HG03469 (cell line): ENCODE results near the gene RSRC1.
A peak's percentile ranks its signal among the peaks of the same experiment; 100 is the strongest.
"Not testable (repeated sequence)": the region's sequence is repeated elsewhere in the genome, so short reads cannot be mapped to it uniquely, and the experiment has no call there.

Experiments
- ATAC-seq: cut with Tn5 transposase; IDR thresholded peaks from one replicate; pipeline ENCODE4 v1.9.1; 2021; ENCODE audit warnings: mild to moderate bottlenecking, moderate library complexity, moderate number of reproducible peaks; ENCODE audit not compliant: unreplicated experiment

Gene RSRC1, protein sequence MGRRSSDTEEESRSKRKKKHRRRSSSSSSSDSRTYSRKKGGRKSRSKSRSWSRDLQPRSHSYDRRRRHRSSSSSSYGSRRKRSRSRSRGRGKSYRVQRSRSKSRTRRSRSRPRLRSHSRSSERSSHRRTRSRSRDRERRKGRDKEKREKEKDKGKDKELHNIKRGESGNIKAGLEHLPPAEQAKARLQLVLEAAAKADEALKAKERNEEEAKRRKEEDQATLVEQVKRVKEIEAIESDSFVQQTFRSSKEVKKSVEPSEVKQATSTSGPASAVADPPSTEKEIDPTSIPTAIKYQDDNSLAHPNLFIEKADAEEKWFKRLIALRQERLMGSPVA

GRCh38 chr3:158109804-158110657 is at the start of gene RSRC1:
TSS of gene RSRC1 (plus strand) at chr3:158110089. CDS start at chr3:158122105, 12,016 bp downstream.
- ATAC-seq: peak; percentile 76

DNA sequence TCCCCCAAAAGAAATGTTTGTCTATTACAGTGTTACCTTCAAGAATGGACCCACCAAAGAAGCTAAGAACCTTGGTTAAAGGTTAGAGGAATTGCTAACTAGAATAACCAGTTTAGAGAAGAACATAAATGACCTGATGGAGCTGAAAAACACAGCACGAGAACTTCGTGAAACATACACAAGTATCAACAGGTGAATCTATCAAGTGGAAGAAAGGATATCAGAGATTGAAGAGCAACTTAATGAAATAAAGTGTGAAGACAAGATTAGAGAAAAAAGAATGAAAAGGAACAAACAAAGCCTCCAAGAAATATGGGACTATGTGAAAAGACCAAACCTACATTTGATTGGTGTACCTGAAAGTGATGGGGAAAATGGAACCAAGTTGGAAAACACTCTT is 44.3 kb upstream of the RSRC1 start:
- not testable (repeated sequence) for ATAC-seq

DNA sequence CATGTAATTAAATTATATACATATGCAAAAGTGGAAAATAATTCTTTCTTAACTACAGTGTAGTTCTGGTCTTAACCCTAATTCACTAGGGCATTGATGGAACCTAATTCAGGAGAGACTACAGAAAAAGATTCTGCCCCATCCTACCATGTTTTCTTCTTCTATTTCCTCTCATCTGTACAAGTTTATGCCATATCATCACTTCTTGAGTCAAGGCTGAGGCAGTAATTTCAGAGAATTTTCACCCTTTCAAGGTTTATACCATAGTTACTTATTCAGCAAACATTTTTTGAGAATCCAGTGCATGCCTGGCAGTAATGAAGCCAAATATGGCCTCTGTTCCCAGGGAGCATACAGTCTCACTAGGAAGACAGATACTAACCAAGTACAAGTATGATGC is 37.1 kb upstream of the RSRC1 start:
- no peak for ATAC-seq

- no peak for ATAC-seq
Measured at GRCh38 chr3:158074591-158074990, 35.3 kb upstream of the RSRC1 start.

- ATAC-seq: no peak
Measured at GRCh38 chr3:158079599-158079998, 30.3 kb upstream of the RSRC1 start.

GRCh38 chr3:158084651-158085050 is 25.2 kb upstream of the RSRC1 start:
- ATAC-seq: no peak

DNA sequence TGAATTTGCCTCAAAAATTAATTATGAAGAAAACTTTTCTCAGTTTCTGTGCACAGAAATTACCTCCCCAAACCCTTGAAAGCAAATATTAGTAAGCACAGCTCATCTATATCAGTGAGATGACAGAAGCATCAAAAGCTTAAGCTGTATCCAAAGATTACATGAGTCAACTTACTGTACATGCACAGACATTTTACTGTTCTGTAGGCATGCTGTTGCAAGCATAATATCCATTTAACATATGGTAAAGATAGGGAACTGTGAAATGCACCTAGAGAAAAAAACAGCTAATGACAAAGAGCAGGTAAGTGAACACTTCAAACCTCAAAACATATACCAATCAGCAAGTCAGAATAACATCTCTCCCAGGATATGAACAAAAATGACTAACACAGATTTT is 24.5 kb upstream of the RSRC1 start:
- no peak for ATAC-seq

- no peak for ATAC-seq
Measured at GRCh38 chr3:158085931-158086330, 24.0 kb upstream of the RSRC1 start.

GRCh38 chr3:158086361-158086760 is 23.5 kb upstream of the RSRC1 start:
- no peak for ATAC-seq

DNA sequence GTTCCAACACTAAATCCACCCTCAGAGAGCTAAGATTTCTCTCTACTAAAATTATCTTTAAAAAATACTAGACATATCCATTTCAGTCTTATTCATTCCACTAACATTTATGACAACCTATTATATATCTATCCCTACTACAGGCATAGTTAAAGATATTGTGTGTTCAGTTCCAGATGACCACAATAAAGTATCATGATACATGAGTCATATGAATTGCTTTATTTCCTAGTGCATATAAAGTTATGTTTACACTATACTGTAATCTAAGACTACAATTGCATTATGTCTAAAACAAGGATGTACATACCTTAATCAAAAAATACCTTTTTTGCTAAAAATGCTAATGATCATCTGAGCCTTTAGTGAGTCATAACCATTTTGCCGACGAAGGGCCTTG is 23.1 kb upstream of the RSRC1 start:
- no peak for ATAC-seq

DNA sequence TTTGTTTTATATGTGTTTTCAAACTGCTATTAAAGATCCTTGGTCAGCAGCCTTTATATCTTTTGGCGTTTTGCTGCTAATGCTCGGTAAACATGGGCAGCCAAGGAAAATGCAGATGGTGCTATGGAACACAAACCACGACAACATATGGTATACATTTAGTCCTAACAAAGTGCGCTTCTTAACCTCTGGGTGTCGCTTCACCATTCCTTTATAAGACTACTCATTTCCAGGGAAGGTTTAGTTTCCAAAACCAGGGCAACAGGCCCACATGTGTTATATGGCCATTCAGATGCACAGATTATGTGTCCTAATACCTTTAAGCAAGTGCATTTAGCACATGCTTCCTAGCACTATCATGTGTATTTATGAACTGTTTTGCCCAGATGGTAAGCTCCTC is 18.4 kb upstream of the RSRC1 start:
- no peak for ATAC-seq

- no peak for ATAC-seq
Measured at GRCh38 chr3:158093526-158093925, 16.4 kb upstream of the RSRC1 start.

DNA sequence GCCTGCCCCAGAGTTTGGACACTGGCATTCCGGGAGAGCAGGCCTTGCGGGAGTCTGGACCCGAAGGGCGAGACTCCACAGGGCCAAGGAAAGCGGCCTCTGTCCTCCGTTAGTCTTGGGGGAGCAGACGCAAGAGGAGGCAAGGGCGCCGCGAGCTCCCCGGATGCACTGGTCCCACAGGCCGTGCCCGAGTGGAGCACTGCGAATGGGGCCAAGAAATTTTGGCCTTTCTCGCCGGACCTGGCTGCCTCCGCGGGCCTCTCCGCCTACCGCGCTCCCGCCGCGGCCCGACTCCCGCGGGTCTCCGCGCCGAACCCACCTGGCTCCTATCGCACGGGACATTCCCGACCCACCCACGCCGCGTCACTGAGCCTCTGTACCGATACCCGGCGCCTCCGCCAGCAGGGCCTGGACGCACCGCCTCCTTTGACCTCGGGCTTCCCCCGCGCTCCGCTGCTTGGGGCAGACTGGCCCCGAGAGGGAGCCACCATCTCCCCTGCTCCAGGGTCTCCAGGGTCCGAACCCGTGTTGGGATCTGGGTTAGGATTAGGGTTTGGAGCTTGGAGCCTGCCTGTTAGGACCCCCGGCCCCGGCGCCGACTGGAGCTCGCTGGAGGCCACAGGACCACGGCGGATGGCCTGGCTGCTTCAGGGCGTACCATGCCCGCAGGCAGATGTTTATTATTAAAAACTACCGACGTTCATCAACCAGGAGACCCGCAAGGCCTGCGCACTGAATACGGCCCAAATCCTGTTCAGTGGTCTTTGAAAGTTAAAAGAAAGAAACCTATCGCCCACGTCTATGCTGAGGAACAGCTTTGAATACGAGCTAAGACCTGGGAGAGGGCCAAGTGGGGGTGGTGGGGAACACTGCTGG is 15.4 kb upstream of the RSRC1 start:
- no peak for ATAC-seq

GRCh38 chr3:158095111-158095813 is 14.6 kb upstream of the RSRC1 start:
- no peak for ATAC-seq

DNA sequence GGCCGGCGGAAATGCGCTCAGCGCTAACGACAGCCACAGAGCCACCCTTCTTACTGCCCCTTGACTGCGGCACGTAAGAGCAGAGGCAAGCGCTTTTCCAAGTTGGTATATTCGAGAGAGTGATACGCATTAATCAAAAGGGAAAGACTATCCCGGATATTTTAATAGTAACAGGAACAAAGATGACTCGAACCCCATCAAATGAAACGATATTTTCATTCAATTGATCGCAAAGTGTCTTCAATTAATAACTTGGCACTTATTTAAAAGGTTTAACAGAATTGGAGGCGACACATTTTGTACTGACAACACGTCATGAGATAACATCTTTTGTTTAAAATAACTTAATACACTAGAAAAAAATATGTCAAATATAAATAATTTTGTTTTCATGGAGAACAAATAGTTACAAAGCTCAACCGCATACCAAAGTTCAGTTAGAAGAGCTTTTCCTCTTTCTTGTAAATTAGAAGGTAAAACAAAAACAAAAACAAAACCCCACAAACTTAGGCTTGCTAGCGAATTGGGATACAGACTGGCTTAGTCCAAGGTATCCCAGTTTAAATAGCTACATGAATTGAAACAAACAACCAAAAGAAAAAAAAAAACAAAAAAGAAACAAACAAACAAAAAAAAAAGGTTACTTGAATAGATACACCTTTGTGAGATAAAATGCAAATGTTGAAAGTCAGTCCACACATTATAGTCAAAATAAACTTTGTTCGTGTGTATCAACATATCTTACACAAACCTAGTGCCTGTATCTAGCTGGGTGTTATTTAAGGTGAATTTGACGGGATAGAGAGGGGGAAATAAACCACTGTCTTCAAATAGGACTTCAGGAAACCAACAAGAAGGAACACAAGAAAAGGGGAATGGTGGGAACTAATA is 13.8 kb upstream of the RSRC1 start:
- no peak for ATAC-seq

DNA sequence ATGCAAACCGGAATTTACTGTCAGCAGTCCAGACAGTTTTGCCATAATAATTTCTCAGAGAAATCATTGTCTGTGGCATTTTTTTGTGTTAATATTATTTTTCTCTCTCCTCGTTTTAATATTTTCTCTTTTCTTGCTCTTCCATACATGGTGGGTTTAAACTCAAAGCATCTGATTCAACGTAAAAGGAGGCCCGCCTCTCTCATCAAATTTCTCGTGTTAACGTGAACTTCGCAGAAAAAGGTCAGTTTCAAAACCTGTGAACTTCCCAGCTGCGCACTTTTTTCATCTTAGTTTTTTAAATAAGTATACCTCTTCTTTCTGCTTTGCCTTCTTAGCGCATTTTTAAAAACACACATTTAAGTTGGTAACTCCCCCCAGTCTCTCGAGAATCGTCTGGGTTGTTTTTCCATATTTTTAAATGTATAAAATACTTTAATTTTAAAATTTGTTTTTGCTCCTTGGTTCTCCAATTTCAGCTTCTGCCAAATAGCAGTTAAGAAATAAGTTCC is 12.8 kb upstream of the RSRC1 start:
- ATAC-seq: no peak

DNA sequence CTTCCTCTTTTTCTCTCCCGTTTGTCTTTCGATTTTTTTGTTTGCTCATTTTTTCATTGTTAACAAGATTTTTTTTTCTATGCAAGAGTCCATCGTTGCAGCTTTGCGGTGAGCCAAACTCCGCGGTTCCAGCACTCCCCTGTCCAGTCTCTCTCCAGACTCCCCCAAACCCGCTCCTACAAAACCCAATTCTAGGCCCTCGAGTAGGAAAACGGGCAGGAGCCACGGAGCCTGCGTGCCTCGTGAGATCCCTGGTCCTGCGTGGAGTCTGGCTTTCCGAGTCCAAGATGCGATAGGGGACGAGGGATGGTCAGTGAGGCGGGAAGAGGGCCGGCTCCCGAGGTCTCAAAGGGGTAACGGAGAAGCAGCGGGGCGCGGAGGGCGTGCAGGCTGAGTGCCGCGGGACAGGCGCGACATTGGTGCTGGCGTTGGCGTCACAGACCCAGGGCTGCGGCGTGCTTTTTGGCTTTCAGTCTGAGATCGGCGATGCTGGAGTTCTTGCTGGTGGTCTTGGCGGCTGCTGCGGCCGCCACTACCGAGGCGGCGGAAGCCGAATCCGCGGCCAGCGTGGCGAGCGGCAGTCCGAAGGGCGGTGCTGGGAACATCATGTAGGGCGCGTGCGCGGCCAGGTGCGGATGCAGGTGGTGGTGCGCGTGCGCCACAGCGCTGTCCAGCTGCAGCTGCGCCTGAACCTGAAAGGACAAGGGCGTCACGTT is 12.1 kb upstream of the RSRC1 start:
- peak; percentile 97 for ATAC-seq

- no peak for ATAC-seq
Measured at GRCh38 chr3:158098309-158098639, 11.6 kb upstream of the RSRC1 start.
